Coronary artery (tissue), 2 donors: ENCODE results near the gene CAMK2D.

ENCODE experiments used
- DNase-seq: peaks from one replicate; pipeline ENCODE4 v3.0.0-alpha.2; 2017; ENCODE audit warnings: low spot score
- H3K27ac ChIP-seq, 2 donors: fragments of 200-600 bp; sonication (generic); one replicate each; pipeline ENCODE4 v1.5.1; 2016 to 2019
- H3K4me3 ChIP-seq: fragments of 200-600 bp; sonication (generic); 2 replicates; pipeline ENCODE4 v1.5.1; 2016; ENCODE audit warnings: mild to moderate bottlenecking, moderate library complexity
- TF ChIP-seq, protein P1 (sequence below): fragments of 200-600 bp; sonication (generic); IDR thresholded peaks from one replicate; pipeline ENCODE4 v1.5.1; 2019; ENCODE audit warnings: antibody characterized with exemption

CAMK2D gene

GRCh38 chr4:113591982-113592381 is 169.6 kb downstream of the CAMK2D start:
- no peak overlapping the region for H3K4me3 ChIP-seq
- TF ChIP-seq, protein P1, sequence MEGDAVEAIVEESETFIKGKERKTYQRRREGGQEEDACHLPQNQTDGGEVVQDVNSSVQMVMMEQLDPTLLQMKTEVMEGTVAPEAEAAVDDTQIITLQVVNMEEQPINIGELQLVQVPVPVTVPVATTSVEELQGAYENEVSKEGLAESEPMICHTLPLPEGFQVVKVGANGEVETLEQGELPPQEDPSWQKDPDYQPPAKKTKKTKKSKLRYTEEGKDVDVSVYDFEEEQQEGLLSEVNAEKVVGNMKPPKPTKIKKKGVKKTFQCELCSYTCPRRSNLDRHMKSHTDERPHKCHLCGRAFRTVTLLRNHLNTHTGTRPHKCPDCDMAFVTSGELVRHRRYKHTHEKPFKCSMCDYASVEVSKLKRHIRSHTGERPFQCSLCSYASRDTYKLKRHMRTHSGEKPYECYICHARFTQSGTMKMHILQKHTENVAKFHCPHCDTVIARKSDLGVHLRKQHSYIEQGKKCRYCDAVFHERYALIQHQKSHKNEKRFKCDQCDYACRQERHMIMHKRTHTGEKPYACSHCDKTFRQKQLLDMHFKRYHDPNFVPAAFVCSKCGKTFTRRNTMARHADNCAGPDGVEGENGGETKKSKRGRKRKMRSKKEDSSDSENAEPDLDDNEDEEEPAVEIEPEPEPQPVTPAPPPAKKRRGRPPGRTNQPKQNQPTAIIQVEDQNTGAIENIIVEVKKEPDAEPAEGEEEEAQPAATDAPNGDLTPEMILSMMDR = no peak
- no peak overlapping the region for H3K27ac ChIP-seq
- DNase-seq = no peak

DNA sequence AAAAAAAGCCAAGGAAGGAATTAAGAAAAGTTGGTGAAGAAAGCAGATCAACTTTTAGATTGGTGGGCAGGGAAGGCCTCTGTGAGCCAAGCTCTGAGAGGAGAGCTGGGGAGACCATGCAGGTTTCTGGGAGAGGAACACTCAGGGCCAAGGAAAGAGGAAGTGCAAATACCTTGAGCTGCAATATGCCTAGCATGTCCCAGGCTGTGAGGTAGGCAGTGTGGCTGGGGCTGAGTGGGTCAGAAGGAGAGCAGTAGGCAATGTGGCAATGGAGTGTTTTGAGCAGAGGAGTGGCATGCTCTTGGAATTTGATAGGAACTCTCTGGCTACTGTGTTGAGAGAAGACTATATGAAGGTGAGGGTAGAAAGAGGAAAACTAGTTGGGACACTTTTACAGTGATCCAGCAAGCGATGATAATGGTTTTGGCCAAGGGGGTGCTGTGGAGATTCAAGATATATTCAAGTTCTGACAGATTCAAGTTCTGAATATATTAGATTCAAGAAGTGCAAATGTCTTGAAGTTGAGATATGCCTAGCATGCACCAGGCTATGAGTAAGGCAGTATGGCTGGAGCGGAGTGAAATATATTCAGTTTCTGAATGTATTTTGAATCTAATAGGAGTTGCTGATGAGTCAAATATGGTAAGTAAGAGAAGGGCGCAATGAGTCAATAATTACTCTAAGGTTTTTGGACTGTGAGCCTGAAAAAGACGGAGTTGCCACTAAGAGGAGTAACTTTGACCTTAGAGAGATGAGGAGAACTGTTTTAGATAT is 172.5 kb downstream of the CAMK2D start:
- H3K4me3 ChIP-seq = no peak overlapping the region
- TF ChIP-seq, protein P1 = no peak
- DNase-seq = no peak
- no peak overlapping the region for H3K27ac ChIP-seq

- TF ChIP-seq, protein P1 = no peak
- no peak for DNase-seq
- Histone ChIP-seq H3K4me3 (no peak overlapping the region), H3K27ac (no peak overlapping the region)
Measured at GRCh38 chr4:113587640-113588275, 173.8 kb downstream of the CAMK2D start.

GRCh38 chr4:113587156-113587555 is 174.4 kb downstream of the CAMK2D start:
- TF ChIP-seq, protein P1 = no peak
- DNase-seq = no peak
- H3K27ac ChIP-seq = peak overlapping the region in 1 of 2 donors; percentile 17
- no peak overlapping the region for H3K4me3 ChIP-seq

GRCh38 chr4:113586072-113586471 is 175.5 kb downstream of the CAMK2D start:
- TF ChIP-seq, protein P1 = no peak
- no peak for DNase-seq
- Histone ChIP-seq H3K4me3 (no peak overlapping the region), H3K27ac (no peak overlapping the region)

- Histone ChIP-seq H3K27ac (peak overlapping the region in 1 of 2 donors; percentile 33), H3K4me3 (no peak overlapping the region)
- no peak for DNase-seq
- TF ChIP-seq, protein P1 = no peak
Measured at GRCh38 chr4:113584407-113585150, 177.0 kb downstream of the CAMK2D start.
